IPS DF 6.9 (cell line): ENCODE results near the gene SMAD1.

Experiments
- DNase-seq: peaks from one replicate; pipeline ENCODE4 v3.0.0-alpha.2; 2013; ENCODE audit warnings: low read depth, low spot score
- H3K27ac ChIP-seq: one replicate; pipeline ENCODE4 v1.5.1; 2013; ENCODE audit warnings: low read length, control low read depth
- H3K27me3 ChIP-seq: 2 replicates; pipeline ENCODE4 v1.6.1; 2013; ENCODE audit warnings: mild to moderate bottlenecking, low read length; ENCODE audit not compliant: control insufficient read depth, insufficient read depth
- H3K36me3 ChIP-seq: 2 replicates; pipeline ENCODE4 v1.6.1; 2013; ENCODE audit warnings: low read length; ENCODE audit not compliant: control insufficient read depth, insufficient read depth
- H3K4me1 ChIP-seq: 2 replicates; pipeline ENCODE4 v1.6.1; 2013; ENCODE audit warnings: low read length; ENCODE audit not compliant: control insufficient read depth, insufficient read depth
- H3K4me3 ChIP-seq: 2 replicates; pipeline ENCODE4 v1.5.1; 2013; ENCODE audit warnings: mild to moderate bottlenecking, low read length
- H3K9me3 ChIP-seq: 2 replicates; pipeline ENCODE4 v1.6.1; 2013; ENCODE audit warnings: low read length, inconsistent platforms; ENCODE audit not compliant: control insufficient read depth, insufficient read depth
- WGBS: extraction: QIAGEN DNeasy Blood & Tissue Kit; methylation state at CpG from one replicate; pipeline ENCODE4 v1.1.7; 2013; ENCODE audit warnings: mixed read lengths, missing lambda C conversion rate; ENCODE audit not compliant: insufficient read length, insufficient coverage; 5-methylcytosine and 5-hydroxymethylcytosine counted together

SMAD1 gene

GRCh38 chr4:145533961-145534360, 52.3 kb downstream of the SMAD1 start:
- H3K27me3 ChIP-seq, result no peaks in the 10 kb centered on the region
- no peak overlapping the region for H3K4me3 ChIP-seq
- no peaks in the 10 kb centered on the region; the same call in 1 of the 2 replicates for H3K4me1 ChIP-seq
- H3K27ac ChIP-seq, result no peak overlapping the region
- H3K36me3 ChIP-seq, result no peaks in the 10 kb centered on the region
- WGBS, result no CpG with 5 or more reads among the region's 1 CpG
- no peaks in the 10 kb centered on the region for H3K9me3 ChIP-seq
- DNase-seq, result no peak

GRCh38 chr4:145535202-145535601, 53.5 kb downstream of the SMAD1 start:
- no CpG with 5 or more reads among the region's 1 CpG for WGBS
- Histone ChIP-seq H3K36me3 (no peaks in the 10 kb centered on the region), H3K4me1 (no peaks in the 10 kb centered on the region; the same call in 1 of the 2 replicates), H3K27ac (no peak overlapping the region), H3K4me3 (no peak overlapping the region), H3K9me3 (no peaks in the 10 kb centered on the region), H3K27me3 (no peaks in the 10 kb centered on the region)
- no peak for DNase-seq

GRCh38 chr4:145536044-145536443, 54.4 kb downstream of the SMAD1 start:
- Histone ChIP-seq H3K4me3 (no peak overlapping the region), H3K27ac (no peak overlapping the region), H3K27me3 (no peaks in the 10 kb centered on the region), H3K9me3 (no peaks in the 10 kb centered on the region), H3K4me1 (no peaks in the 10 kb centered on the region; the same call in 1 of the 2 replicates), H3K36me3 (no peaks in the 10 kb centered on the region)
- DNase-seq, result no peak
- no CpG with 5 or more reads among the region's 2 CpGs for WGBS

GRCh38 chr4:145538596-145538995, 56.9 kb downstream of the SMAD1 start:
- no peak overlapping the region for H3K27ac ChIP-seq
- no peaks in the 10 kb centered on the region for H3K36me3 ChIP-seq
- no CpG with 5 or more reads among the region's 1 CpG for WGBS
- no peak for DNase-seq
- no peaks in the 10 kb centered on the region; the same call in 1 of the 2 replicates for H3K4me1 ChIP-seq
- no peak overlapping the region for H3K4me3 ChIP-seq
- no peaks in the 10 kb centered on the region for H3K9me3 ChIP-seq
- no peaks in the 10 kb centered on the region for H3K27me3 ChIP-seq

GRCh38 chr4:145539671-145540070, 58.0 kb downstream of the SMAD1 start:
- Histone ChIP-seq H3K36me3 (no peaks in the 10 kb centered on the region), H3K27me3 (no peaks in the 10 kb centered on the region), H3K27ac (no peak overlapping the region), H3K4me3 (no peak overlapping the region), H3K4me1 (no peaks in the 10 kb centered on the region; the same call in 1 of the 2 replicates), H3K9me3 (no peaks in the 10 kb centered on the region)
- no peak for DNase-seq
- WGBS, result no CpG with 5 or more reads among the region's 4 CpGs

- H3K4me1 ChIP-seq, result no peaks in the 10 kb centered on the region; the same call in 1 of the 2 replicates
- no peaks in the 10 kb centered on the region for H3K36me3 ChIP-seq
- WGBS, result no CpG with 5 or more reads among the region's 3 CpGs
- no peak overlapping the region for H3K27ac ChIP-seq
- H3K27me3 ChIP-seq, result no peaks in the 10 kb centered on the region
- no peak for DNase-seq
- H3K9me3 ChIP-seq, result no peaks in the 10 kb centered on the region
- no peak overlapping the region for H3K4me3 ChIP-seq
These were observed 58.6 kb downstream of the SMAD1 start for GRCh38 chr4:145540235-145540634.

GRCh38 chr4:145541346-145541745, 59.7 kb downstream of the SMAD1 start:
- Histone ChIP-seq H3K36me3 (no peaks in the 10 kb centered on the region), H3K27me3 (no peaks in the 10 kb centered on the region), H3K27ac (no peak overlapping the region), H3K4me1 (no peaks in the 10 kb centered on the region; the same call in 1 of the 2 replicates), H3K4me3 (no peak overlapping the region), H3K9me3 (no peaks in the 10 kb centered on the region)
- WGBS, result no CpG with 5 or more reads among the region's 4 CpGs
- no peak for DNase-seq

- Histone ChIP-seq H3K27ac (no peak overlapping the region), H3K4me1 (no peaks in the 10 kb centered on the region), H3K36me3 (no peaks in the 10 kb centered on the region), H3K9me3 (no peaks in the 10 kb centered on the region), H3K27me3 (no peaks in the 10 kb centered on the region), H3K4me3 (no peak overlapping the region)
- no peak for DNase-seq
- WGBS, result no CpG with 5 or more reads among the region's 1 CpG
These were observed 63.4 kb downstream of the SMAD1 start for GRCh38 chr4:145545031-145545430.

GRCh38 chr4:145545538-145546174, 64.0 kb downstream of the SMAD1 start:
- Histone ChIP-seq H3K36me3 (no peaks in the 10 kb centered on the region), H3K27me3 (no peaks in the 10 kb centered on the region), H3K4me1 (no peaks in the 10 kb centered on the region), H3K27ac (no peak overlapping the region), H3K9me3 (no peaks in the 10 kb centered on the region), H3K4me3 (no peak overlapping the region)
- DNase-seq, result no peak

GRCh38 chr4:145546175-145546915, 64.7 kb downstream of the SMAD1 start:
- H3K4me1 ChIP-seq, result no peaks in the 10 kb centered on the region
- no peaks in the 10 kb centered on the region for H3K36me3 ChIP-seq
- H3K27ac ChIP-seq, result no peak overlapping the region
- no CpG with 5 or more reads among the region's 7 CpGs for WGBS
- no peak for DNase-seq
- H3K9me3 ChIP-seq, result no peaks in the 10 kb centered on the region
- no peaks in the 10 kb centered on the region for H3K27me3 ChIP-seq
- no peak overlapping the region for H3K4me3 ChIP-seq

- Histone ChIP-seq H3K4me1 (no peaks in the 10 kb centered on the region), H3K9me3 (no peaks in the 10 kb centered on the region), H3K27me3 (no peaks in the 10 kb centered on the region), H3K27ac (no peak overlapping the region), H3K4me3 (no peak overlapping the region), H3K36me3 (no peaks in the 10 kb centered on the region)
- no peak for DNase-seq
- WGBS, result no CpG with 5 or more reads among the region's 3 CpGs
These were observed 70.0 kb downstream of the SMAD1 start for GRCh38 chr4:145551660-145552059.
